ENCODE measurements around the gene ADIRF. TPM values are rescaled to one million over a fixed set of nuclear protein-coding genes. Genes with fewer than 3 reads are reported as not detected.
"Not testable (repeated sequence)": the region's sequence is repeated elsewhere in the genome, so short reads cannot be mapped to it uniquely, and the experiment has no call there.

Gene ADIRF
- total RNA-seq, 1 donor from 2014 or later = not detected

DNA sequence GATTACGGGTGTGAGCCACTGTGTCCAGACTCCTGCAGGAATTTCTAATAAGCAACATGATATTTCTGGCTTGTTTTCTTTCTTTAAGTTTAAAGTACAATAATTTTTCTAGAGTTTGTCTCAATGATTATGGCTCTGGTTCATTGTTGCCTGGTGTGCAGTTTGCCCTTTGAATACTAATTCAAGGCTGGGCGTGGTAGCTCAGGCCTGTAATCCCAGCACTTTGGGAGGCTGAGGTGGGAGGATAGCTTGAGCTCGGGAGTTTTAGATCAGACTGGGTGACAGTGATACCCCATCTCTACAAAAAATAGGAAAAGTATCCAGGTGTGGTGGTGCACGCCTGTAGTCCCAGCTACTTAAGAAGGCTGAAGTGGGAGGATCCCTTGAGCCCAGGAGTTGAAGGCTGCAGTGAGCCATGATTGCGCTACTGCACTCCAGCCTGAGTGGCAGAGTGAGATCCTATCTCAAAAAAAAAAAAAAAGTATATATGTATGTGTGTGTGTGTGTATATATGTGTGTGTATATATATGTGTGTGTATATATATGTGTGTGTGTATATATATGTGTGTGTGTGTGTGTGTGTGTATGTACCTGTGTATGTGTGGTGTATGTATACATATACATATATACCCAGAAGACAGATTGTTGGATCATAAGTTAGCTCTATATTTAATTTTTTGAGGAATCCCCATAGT, 8.2 kb downstream of the ADIRF start:
- intact Hi-C loops (cut with micrococcal nuclease) = no loop called here

DNA sequence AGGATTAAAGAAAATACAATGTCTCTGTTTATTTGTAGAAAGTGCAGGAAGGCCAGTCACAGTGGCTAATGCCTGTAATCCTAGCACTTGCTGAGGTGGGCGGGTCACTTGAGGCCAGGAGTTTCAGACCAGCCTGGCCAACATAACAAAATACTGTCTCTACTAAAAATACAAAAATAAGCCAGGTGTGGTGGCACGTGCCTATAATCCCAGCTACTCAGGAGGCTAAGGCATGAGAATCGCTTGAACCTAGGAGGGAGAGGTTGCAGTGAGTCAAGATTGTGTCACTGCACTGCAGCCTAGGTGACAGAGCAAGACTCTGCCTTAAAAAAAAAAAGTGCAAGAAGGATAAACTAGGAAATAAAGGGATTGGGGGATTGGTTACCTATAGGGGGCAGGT, 10.2 kb downstream of the ADIRF start:
- intact Hi-C loops (cut with micrococcal nuclease) = not testable (repeated sequence)

- intact Hi-C loops (cut with micrococcal nuclease) = no loop called here
Measured at GRCh38 chr10:86979296-86979818, 11.1 kb downstream of the ADIRF start.

DNA sequence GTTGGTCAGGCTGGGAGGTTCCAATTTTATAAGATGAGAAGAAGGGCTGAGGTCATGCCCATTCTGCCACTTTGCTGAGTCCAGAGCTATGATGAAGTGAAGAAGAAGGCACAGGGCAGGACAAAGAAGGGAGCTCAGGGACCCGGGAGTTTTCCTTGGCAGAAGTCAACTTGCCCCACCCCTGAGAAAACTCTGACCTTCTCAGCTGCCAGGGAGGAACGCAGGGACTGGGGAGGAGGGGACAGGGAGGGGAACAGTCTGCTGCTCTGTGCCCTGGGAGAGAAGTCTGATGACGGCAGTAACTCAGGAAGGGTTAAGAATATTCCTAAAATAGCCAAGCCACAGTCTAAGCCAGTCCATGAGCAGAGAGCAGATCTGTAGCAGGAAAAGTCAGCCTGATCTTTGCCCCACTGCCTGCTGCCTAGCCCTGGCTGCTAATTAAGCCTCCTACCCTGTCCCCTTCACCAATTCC, 11.7 kb downstream of the ADIRF start:
- intact Hi-C loops (cut with micrococcal nuclease) = no loop called here

GRCh38 chr10:86981020-86981419, 12.7 kb downstream of the ADIRF start:
- intact Hi-C loops (cut with micrococcal nuclease) = not testable (repeated sequence)

DNA sequence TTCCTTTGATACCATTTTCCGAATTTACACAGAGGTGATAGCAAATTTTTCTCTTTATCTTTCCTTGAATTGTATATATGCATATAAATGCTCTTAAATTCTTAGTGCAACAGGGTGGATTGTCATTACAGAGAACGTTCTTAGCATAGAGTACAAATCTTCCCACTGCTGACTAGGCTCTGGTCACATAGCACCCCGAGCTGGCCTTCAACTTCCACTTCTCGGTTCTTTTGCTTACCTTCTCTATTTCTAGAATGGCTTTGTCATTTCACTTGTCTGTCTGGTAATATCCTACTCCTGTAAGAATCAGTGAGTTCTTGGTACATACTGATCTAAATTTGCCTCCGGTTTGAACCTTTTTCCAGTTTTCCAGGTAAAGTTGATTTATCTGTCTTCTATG, 13.4 kb downstream of the ADIRF start:
- intact Hi-C loops (cut with micrococcal nuclease) = no loop called here

- intact Hi-C loops (cut with micrococcal nuclease) = not testable (repeated sequence)
Measured at GRCh38 chr10:86984498-86984897, 16.2 kb downstream of the ADIRF start.

DNA sequence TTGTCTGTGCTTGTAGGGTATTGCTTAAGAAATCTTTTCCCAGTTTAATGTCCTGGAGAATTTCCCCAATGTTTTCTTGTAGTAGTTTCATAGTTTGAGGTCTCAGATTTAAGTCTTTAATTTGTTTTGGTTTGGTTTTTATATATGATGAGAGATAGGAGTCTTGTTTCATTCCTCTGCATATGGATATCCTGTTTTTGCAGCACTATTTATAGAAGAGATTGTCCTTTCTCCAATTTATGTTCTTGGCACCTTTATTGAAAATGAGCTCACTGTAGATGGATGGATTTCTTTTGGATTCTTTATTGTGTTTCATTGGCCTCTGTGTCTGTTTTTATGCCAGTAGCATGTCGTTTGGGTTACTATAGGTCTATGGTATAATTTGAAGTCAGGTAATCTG, 20.2 kb downstream of the ADIRF start:
- intact Hi-C loops (cut with micrococcal nuclease) = no loop called here

- intact Hi-C loops (cut with micrococcal nuclease) = not testable (repeated sequence)
Measured at GRCh38 chr10:86991362-86991761, 23.1 kb downstream of the ADIRF start.

- intact Hi-C loops (cut with micrococcal nuclease) = no loop called here
Measured at GRCh38 chr10:86992456-86992855, 24.2 kb downstream of the ADIRF start.

DNA sequence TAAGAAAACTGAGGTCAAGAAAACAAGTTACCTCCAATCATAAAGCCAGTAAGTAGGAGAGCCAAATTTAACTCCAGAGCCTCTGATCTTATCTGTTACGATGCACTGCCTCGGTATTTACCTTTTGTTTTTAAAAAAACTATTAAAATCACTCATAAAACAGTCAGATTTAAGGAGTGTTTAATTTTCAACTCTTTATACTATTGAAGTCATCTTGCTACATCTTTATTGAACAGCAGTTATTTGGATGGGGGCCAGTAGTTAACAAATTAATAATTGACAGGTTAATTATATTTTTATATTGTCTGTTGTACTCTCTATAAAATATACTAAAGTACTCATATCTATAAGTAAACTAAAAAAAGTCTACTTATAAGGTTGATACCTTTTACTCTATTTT, 24.6 kb downstream of the ADIRF start:
- intact Hi-C loops (cut with micrococcal nuclease) = no loop called here

GRCh38 chr10:86999802-87000403, 31.6 kb downstream of the ADIRF start:
- intact Hi-C loops (cut with micrococcal nuclease) = not testable (repeated sequence)

- intact Hi-C loops (cut with micrococcal nuclease) = no loop called here
Measured at GRCh38 chr10:87000491-87000890, 32.2 kb downstream of the ADIRF start.

DNA sequence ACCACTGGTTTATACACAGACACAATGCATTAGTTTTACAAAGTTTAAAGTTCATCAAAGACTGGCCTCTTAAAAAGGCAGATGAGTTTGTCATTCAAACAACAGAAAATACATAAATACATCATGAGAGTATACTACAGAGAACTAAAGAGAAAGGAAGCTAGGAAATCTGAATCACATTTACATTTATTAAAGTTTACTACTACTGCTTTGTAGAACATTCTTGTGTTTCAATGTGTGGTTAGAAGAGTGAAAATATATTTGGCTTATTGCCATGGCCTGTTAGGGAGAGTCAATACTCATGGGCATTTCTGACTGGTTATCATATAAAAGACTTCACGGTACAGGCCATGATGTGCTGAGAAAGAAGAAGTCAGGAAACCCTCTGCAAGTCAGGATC, 38.8 kb downstream of the ADIRF start:
- intact Hi-C loops (cut with micrococcal nuclease) = not testable (repeated sequence)

GRCh38 chr10:87007674-87008073, 39.4 kb downstream of the ADIRF start:
- intact Hi-C loops (cut with micrococcal nuclease) = not testable (repeated sequence)

DNA sequence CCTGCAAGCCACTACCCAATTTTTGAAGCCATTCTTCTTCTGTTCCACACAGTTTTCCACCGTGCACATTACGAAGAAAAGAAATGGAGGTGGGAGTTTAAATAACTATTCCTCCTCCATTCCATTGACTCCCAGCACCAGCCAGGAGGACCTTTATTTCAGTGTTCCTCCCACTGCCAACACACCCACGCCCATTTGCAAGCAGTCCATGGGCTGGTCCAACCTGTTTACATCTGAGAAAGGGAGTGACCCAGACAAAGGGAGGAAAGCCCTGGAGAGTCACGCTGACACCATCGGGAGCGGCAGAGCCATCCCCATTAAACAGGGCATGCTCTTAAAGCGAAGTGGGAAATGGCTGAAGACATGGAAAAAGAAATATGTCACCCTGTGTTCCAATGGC, 40.0 kb downstream of the ADIRF start:
- intact Hi-C loops (cut with micrococcal nuclease) = not testable (repeated sequence)

GRCh38 chr10:87009134-87009696, 40.9 kb downstream of the ADIRF start:
- intact Hi-C loops (cut with micrococcal nuclease) = not testable (repeated sequence)

DNA sequence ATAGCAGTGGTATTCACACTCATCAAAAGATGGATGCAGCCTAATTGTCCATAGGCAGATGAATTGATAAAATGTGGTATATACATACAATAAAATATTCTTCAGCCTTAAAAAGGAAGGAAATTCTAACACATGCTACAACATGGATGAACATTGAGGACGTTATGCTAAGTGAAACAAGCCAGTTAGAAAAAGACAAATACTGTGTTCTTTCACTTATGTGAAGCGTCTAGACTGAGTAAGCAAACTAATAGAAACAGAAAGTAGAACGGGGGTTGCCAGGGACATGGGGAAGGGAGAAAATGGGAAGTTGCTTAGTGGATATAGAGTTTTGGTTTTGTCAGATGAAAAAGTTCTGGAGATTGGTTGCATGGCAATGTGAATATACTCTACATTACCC, 45.2 kb downstream of the ADIRF start:
- intact Hi-C loops (cut with micrococcal nuclease) = not testable (repeated sequence)

DNA sequence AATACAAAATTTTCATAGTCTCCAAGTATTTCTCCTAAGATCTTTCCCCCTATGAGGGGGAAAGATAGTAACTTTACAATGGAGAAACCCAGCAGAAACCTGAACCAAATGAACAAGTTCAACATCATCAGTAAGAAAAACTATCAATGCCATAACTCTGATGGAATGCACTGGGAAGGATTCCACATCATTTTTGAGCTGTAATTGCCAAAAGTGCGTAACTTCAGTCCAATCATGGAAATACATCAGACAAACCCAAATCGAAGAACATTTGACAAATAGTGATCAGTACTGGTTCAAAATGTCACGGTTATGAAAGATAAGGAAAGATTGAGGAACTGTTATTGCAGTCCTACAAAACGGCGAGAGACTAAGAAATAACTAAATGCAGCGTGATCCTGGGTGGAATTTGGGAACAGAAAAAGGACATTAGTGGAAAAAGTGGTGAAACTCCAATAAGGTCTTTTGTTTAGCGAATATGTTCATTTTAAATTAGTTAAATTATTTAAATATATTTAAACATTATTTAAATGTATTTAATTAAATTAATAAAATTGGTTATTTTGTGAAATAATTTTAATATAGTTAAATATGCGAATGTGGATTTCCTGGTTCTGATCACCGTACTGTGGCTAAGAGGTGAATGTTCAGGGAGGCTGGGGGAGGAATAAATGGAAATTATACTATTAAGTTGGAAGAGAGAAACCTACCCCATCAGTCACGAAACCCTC, 46.9 kb downstream of the ADIRF start:
- intact Hi-C loops (cut with micrococcal nuclease) = not testable (repeated sequence)

DNA sequence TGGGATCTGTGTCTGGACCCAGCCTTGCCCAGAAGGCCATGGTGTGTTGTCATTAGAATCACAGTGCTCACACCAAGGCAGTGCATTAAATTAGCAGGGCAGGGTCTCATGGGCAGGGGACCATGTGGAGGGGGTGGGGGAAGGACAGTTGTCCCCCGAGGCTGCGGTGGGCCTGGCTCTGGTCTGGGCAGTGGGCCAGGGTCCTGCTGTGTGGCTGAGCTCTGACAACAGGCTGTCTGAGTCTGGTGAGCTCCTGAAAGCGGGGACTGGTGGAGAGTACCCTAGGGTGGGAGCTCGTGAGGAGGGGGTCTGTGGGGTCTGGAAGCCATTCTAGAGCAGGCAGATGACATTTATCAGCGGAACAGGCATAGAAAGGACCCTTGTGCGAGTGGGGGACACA, 49.8 kb downstream of the ADIRF start:
- intact Hi-C loops (cut with micrococcal nuclease) = not testable (repeated sequence)

DNA sequence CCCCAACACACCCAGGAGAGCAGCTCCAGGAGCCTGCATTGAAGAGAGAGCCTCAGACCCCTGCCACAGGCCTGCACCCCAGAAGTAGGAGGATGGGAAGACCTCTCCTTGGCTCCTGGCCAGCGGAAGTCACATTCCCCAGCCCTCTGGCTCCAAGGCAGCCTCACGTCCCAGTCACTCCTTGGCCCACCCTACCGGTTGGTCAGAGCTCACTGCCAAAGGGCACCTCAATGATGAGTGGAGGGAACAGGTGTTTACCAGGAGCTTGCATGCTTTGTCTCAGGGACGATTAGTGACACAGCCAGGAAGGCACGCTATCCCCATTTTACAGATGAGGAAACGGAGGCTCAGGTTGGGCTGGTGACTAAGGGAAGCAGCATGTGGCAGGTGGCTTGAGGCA, 50.8 kb downstream of the ADIRF start:
- intact Hi-C loops (cut with micrococcal nuclease) = not testable (repeated sequence)

DNA sequence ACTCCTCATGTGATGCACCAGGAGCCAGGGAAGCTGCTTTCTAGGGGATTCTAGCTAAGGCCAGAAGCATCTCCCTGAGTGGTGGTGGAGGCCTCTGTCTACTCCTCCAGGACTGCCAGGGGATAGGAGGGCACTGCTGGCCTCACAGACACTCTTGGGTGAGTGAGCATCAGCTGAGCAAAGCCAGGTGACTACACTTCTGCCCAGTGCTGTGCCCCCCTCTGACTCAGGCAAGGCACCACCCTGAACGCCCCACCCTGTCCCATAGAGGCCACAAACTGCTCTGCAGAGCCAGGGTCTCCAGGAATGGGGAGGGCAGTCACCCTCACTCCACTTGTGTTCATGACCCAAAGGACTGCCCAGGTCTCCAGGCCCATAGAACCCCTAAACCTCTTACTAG, 51.2 kb downstream of the ADIRF start:
- intact Hi-C loops (cut with micrococcal nuclease) = not testable (repeated sequence)

All from T-helper 1 cell treated with Interleukin-12 subunit alpha and Interleukin-12 subunit beta and Interleukin-4 antibody, amounts not matched to agents 30 ng/mL and 1 ng/mL, for 36 hours (primary cell).